ENCODE results near the gene KPNA3. TPM values are rescaled to one million over a fixed set of nuclear protein-coding genes. Genes with fewer than 3 reads are reported as not detected.
"Not testable (repeated sequence)": the region's sequence is repeated elsewhere in the genome, so short reads cannot be mapped to it uniquely, and the experiment has no call there.

Gene KPNA3
- total RNA-seq, 3 donors from 2014 or later = 20.0 to 45.6 (median 24.6) TPM

DNA sequence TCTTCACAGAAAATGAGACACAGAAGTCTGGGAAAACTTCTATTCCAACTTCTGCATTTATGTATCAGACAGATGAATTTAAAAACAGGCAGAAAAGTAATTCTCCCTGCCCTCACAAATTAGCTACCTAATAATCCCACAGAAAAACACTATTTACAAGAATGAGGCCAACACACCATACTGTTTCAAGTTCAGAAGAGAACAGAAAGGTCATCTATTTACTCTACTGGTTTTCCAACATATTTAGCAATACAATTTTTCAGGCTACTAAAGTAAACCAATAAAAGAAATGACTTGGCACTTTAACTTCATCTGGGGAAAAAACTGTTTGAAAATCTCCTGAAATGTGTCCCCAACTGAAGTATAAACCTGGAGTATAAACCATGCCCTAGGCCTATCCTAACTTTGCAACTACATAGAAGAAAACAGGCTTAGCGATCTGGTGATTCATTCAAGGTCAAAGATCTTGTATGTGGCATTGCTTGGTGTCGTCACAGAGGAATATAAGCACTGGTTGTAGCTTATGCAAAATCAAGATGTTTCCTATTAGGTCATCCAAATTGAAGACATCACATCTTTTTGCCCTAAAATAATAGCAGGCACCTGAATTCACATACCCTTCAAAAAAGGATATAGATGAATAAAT is 81.1 kb downstream of the KPNA3 start:
- Histone ChIP-seq H3K4me1 (ENCODE audit: low read depth) (no peaks in the 10 kb centered on the region), H3K36me3 (ENCODE audit: low read depth) (no peaks in the 10 kb centered on the region), H3K4me3 (no peak overlapping the region), H3K9me3 (peaks cover 14% of the 10 kb centered on the region)
- TF ChIP-seq, protein P1, sequence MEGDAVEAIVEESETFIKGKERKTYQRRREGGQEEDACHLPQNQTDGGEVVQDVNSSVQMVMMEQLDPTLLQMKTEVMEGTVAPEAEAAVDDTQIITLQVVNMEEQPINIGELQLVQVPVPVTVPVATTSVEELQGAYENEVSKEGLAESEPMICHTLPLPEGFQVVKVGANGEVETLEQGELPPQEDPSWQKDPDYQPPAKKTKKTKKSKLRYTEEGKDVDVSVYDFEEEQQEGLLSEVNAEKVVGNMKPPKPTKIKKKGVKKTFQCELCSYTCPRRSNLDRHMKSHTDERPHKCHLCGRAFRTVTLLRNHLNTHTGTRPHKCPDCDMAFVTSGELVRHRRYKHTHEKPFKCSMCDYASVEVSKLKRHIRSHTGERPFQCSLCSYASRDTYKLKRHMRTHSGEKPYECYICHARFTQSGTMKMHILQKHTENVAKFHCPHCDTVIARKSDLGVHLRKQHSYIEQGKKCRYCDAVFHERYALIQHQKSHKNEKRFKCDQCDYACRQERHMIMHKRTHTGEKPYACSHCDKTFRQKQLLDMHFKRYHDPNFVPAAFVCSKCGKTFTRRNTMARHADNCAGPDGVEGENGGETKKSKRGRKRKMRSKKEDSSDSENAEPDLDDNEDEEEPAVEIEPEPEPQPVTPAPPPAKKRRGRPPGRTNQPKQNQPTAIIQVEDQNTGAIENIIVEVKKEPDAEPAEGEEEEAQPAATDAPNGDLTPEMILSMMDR (IDR thresholded peaks at IDR 0.05) = no peak
- intact Hi-C loops (cut with DNase I, micrococcal nuclease) = no loop called here
- peak; percentile 85 for ATAC-seq
- no peak for DNase-seq

DNA sequence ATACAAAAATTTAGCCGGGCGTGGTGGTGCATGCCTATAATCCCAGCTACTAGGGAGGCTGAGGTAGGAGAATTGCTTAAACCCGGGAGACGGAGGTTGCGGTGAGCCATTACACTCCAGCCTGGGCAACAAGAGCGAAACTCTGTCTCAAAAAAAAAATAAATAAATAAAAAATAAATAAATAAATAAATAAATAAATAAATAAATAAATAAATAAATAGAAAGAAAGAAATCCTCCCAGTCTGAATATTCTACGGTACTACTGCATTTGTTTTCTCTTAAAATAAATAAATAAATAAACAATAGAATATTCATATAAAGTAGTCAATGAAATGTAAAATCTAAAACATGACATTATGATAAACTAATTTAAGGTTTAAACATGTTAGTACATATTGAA is 88.2 kb downstream of the KPNA3 start:
- H3K36me3 ChIP-seq (ENCODE audit: low read depth); ATAC-seq; intact Hi-C loops (cut with DNase I, micrococcal nuclease): not testable (repeated sequence)

DNA sequence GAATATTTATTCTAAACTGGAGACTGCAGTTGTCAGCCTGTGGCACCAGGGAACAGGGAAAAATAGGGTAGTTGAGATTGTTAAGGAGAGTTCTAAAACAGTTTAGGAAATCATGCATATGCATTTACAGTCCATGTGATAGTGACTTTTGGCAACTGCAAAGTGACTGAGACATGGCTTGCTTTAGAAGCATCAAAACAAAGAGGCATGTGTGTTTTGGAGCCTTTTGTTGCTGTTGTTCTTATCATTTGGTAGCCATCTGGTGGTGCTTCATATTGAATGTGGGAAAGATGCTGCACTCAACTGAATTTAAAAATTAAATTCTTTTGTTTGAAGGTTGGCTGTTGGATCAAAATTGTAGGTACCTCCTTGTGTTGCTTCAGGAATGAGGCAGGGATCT is 91.0 kb downstream of the KPNA3 start:
- H3K36me3 ChIP-seq (ENCODE audit: low read depth) = no peaks in the 10 kb centered on the region
- no peak overlapping the region for H3K4me3 ChIP-seq
- H3K9me3 ChIP-seq = no peaks in the 10 kb centered on the region
- TF ChIP-seq, protein P1 (IDR thresholded peaks at IDR 0.05) = no peak
- H3K4me1 ChIP-seq (ENCODE audit: low read depth) = no peaks in the 10 kb centered on the region
- intact Hi-C loops (cut with DNase I, micrococcal nuclease) = no loop called here
- no peak for ATAC-seq
- no peak for DNase-seq

More for the DNA sequence above, 88.2 kb downstream of the KPNA3 start:
- not testable (repeated sequence) for H3K4me3 ChIP-seq; DNase-seq; H3K4me1 ChIP-seq (ENCODE audit: low read depth); H3K9me3 ChIP-seq

DNA sequence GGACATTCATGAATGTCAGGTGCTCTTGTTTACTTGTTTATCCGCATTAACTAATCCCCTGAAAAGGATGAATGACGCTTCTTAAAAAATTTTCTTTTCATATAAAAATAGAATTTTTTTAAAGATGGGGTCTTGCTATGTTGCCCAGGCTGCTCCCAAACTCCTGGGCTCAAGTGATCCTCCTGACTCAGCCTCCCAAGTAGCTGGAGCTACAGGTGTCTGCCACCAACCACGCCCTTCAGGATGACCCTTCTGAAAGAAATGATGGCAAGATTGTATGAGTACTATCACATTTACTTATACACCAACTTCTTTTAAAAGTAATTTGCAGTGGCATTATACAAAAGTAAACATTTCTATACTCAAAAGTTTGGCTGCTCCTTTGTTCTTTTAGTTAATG is 95.0 kb downstream of the KPNA3 start:
- ATAC-seq (no peak), DNase-seq (no peak)
- H3K9me3 ChIP-seq = no peaks in the 10 kb centered on the region
- intact Hi-C loops (cut with DNase I, micrococcal nuclease) = loop anchor here in 1 of 2 donors (10.0 kb wide), 1 partner anchor 97 kb away; the partner anchor contains the start of gene KPNA3
- no peaks in the 10 kb centered on the region for H3K36me3 ChIP-seq (ENCODE audit: low read depth)
- H3K4me1 ChIP-seq (ENCODE audit: low read depth) = peaks cover 4% of the 10 kb centered on the region
- TF ChIP-seq, protein P1 (IDR thresholded peaks at IDR 0.05) = no peak
- H3K4me3 ChIP-seq = no peak overlapping the region

DNA sequence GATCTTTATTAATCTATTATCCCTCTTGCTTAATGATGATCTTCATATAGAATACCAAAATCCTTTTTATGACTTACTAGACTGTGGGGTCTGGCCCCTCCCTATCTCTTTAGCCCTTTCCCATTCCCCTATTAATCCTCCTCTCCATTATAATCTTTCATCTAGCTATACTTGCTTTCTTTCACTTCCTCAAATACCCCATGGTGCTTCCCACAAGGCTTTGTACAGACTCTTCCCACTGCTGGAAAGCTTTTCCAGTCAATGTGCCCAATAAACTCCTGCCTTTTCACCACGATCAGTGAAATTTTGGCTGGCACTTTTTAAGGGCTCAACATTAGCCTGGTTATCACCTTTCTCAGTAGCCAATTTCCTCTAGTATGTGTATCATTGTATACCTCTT is 98.0 kb downstream of the KPNA3 start:
- intact Hi-C loops (cut with DNase I, micrococcal nuclease) = loop anchor here in 1 of 2 donors (10.0 kb wide), 1 partner anchor 100 kb away; the partner anchor contains the start of gene KPNA3
- no peak for ATAC-seq
- TF ChIP-seq, protein P1 (IDR thresholded peaks at IDR 0.05) = no peak
- Histone ChIP-seq H3K4me1 (ENCODE audit: low read depth) (peaks cover 13% of the 10 kb centered on the region), H3K9me3 (no peaks in the 10 kb centered on the region), H3K4me3 (no peak overlapping the region), H3K36me3 (ENCODE audit: low read depth) (no peaks in the 10 kb centered on the region)
- no peak for DNase-seq

DNA sequence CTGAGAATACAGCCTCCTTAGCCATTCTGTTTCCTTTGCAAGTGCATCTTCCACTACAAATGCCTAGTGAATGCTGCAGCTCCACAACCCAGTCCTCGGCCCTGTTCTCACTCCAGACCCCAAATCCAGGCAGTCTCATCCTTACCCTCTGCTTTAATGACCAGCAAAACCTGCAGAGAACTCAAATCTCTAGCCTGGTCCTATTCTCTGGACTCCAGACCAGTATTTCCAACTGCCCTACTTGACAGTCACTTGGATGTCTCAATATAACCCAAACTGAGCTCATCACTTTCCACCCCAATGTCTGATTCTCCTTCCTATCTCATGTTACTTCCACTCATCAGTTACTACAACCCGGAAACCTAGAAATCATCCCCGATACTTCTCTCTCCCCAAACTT is 98.6 kb downstream of the KPNA3 start:
- Histone ChIP-seq H3K9me3 (no peaks in the 10 kb centered on the region), H3K4me3 (no peak overlapping the region), H3K36me3 (ENCODE audit: low read depth) (no peaks in the 10 kb centered on the region), H3K4me1 (ENCODE audit: low read depth) (peaks cover 15% of the 10 kb centered on the region)
- intact Hi-C loops (cut with DNase I, micrococcal nuclease) = loop anchor here in 1 of 2 donors (10.0 kb wide), 1 partner anchor 101 kb away; the partner anchor contains the start of gene KPNA3
- TF ChIP-seq, protein P1 (IDR thresholded peaks at IDR 0.05) = no peak
- ATAC-seq (no peak), DNase-seq (no peak)
